ENCODE results near the gene PRH1. TPM values are rescaled to one million over a fixed set of nuclear protein-coding genes. Genes with fewer than 3 reads are reported as not detected.

Gene PRH1
- total RNA-seq, 1 donor from 2014 or later = 9.1 TPM

DNA sequence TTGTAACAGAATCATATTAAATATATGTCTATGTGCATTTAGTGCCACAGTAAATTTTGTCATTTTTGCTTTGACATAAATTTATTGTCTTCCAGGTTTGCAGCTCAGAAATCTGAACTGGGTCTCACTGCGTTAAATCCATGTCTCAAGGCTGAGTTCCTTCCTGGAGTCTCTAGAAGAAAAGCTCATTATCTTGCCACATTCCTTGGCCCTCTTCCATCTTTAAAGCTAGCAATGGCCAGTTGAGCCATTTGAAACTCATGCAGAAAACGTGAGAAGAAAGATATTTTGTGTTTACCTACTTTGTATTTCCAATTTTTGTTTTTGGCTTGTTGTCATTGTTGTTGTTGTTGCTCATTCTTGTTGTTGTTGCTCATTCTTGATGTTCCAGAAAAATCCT lies 10.7 kb downstream of the PRH1 start:
- TF ChIP-seq, protein P1, sequence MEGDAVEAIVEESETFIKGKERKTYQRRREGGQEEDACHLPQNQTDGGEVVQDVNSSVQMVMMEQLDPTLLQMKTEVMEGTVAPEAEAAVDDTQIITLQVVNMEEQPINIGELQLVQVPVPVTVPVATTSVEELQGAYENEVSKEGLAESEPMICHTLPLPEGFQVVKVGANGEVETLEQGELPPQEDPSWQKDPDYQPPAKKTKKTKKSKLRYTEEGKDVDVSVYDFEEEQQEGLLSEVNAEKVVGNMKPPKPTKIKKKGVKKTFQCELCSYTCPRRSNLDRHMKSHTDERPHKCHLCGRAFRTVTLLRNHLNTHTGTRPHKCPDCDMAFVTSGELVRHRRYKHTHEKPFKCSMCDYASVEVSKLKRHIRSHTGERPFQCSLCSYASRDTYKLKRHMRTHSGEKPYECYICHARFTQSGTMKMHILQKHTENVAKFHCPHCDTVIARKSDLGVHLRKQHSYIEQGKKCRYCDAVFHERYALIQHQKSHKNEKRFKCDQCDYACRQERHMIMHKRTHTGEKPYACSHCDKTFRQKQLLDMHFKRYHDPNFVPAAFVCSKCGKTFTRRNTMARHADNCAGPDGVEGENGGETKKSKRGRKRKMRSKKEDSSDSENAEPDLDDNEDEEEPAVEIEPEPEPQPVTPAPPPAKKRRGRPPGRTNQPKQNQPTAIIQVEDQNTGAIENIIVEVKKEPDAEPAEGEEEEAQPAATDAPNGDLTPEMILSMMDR (conservative IDR thresholded peaks at IDR 0.05; ENCODE audit: low read depth, low read length) = no peak
- DNase-seq (ENCODE audit: low read depth) = no peak
- H3K4me3 ChIP-seq (ENCODE audit: low read depth, low read length) = no peak overlapping the region

DNA sequence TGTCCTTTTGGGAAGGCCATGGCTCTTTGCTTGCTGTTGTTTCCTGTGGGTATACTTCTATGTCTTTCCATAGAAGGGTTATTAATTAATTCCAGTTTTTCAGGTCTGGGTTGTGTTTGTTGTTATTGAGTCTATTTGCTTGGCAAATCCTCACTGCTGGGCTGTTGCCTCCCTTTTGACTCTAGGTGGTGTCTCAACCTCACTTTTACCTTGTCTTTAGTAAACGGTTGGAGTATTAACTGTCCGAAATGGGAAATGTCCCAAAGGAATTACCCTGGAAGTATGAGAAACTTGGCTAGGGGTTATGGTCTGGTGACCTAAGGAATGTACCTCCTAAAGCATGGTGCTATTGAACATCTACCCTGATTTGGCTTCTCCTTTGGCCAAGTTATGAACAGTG lies 16.7 kb downstream of the PRH1 start:
- TF ChIP-seq, protein P1 (conservative IDR thresholded peaks at IDR 0.05; ENCODE audit: low read depth, low read length) = peak; percentile 80
- peak; percentile 71 for DNase-seq (ENCODE audit: low read depth)
- H3K4me3 ChIP-seq (ENCODE audit: low read depth, low read length) = no peak overlapping the region

DNA sequence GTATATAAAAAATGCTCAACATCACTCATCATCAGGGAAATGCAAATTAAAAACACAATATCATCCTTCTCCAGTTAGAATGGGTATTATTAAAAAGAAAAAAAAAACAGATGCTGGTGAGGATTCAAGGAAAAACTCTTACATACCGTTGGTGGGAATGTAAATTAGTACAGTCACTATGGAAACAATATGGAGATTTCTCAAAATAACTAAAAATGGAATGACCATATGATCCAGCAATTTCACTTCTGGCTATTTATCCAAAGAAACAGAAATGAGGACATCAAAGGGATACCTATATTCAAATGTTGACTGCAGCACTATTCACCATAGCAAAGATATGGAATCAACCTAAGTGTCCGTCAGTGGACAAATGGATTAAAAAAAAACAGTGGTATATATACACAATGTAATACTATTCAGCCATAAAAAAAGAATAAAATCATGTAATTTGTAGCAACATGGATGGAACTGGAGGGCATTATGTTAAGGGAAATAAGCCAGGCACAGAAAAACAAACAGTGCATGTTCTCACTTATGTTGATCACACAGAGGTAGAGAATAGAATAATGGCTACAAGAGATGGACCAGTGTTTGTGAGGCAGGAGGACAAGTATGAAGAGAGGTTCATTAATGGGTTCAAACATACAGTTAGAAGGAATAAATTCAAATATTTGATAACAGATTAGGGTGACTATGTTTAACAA lies 20.4 kb downstream of the PRH1 start:
- TF ChIP-seq, protein P1 (conservative IDR thresholded peaks at IDR 0.05; ENCODE audit: low read depth, low read length) = no peak
- no peak overlapping the region for H3K4me3 ChIP-seq (ENCODE audit: low read depth, low read length)
- no peak for DNase-seq (ENCODE audit: low read depth)

DNA sequence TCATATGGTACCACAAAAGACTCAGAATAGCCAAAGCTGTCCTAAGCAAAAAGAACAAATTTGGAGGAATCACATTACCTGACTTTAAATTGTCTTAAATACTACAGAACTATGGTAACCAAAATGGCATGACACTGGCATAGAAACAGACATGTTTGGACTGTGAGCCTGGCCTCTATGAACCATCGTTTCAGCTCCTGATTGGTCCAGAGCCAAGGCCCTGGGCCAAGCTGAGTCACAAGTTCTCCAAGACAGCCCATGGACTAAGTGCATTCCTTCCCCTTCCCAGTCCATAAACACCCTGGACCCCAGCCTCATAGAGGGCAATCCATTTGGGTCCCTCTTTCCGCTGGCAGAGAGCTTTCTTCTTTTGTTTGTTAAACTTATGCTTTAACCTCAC lies 22.7 kb downstream of the PRH1 start:
- no peak for DNase-seq (ENCODE audit: low read depth)
- H3K4me3 ChIP-seq (ENCODE audit: low read depth, low read length) = no peak overlapping the region
- TF ChIP-seq, protein P1 (conservative IDR thresholded peaks at IDR 0.05; ENCODE audit: low read depth, low read length) = no peak

DNA sequence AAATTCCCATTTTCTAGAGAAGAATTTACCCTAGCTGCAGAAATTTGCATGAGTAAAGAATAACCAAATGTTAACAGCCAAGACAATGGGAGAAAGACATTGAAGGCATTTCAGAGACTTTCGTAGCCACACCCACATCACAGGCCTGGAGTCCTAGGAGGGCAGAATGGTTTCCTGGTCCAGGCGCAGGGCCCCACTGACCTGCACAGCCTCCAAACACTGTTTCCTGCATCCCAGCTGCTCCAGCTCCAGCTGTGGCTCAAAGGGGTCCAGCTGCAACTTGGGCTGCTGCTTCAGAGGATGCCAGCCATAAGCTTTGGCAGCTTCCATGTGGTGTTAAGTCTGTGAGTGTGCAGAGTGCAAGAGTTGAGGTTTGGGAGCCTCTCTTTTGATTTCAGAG lies 28.2 kb downstream of the PRH1 start:
- no peak for DNase-seq (ENCODE audit: low read depth)
- no peak overlapping the region for H3K4me3 ChIP-seq (ENCODE audit: low read depth, low read length)
- TF ChIP-seq, protein P1 (conservative IDR thresholded peaks at IDR 0.05; ENCODE audit: low read depth, low read length) = no peak

DNA sequence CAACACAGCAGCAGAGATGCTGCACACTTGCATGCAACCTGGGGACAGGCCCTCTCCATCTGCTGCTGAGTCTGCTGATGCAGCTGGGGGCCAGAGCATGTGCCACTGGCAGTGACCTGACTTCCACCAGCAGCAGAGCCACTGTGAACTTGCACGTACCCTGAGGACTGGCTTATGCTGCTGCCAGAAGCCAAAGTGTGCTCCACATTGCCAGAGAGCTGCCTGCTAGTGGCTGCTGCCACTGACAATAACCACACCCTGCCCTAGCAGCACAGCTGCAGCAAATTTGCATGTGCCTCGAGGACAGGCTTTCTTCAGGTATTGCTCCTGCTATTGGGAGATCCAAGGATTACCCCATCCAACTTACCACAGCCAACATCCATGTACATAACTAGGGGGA lies 30.3 kb downstream of the PRH1 start:
- TF ChIP-seq, protein P1 (conservative IDR thresholded peaks at IDR 0.05; ENCODE audit: low read depth, low read length) = no peak
- no peak for DNase-seq (ENCODE audit: low read depth)
- H3K4me3 ChIP-seq (ENCODE audit: low read depth, low read length) = no peak overlapping the region

DNA sequence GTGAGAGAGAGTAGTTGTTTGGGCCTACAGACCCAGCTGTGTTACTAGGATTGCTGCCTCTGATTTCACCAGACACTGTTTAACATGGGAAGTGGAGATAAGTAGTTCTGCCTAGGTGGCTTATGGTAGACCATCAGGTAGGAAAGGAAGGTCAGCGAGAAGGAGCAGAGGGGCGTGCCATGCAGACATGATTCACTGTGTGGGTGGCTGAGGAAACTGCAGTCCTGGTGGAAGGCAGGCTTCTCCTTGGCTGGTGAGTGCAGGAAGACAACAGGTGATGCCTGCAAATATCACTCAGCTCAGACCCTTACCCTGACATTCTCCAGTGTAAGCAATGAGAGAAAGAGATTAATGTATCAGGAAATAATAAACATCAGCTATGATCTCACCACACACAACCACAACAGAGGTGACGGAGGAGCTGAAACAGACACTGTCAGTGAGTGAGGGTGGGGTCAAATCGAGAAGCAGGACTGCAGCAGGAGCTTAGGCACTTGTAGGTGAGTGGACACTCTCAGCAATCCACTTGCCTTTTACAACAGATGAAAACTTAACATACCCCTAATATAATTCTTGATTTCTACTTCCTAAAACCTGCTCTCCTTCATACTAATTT lies 32.7 kb downstream of the PRH1 start:
- TF ChIP-seq, protein P1 (conservative IDR thresholded peaks at IDR 0.05; ENCODE audit: low read depth, low read length) = no peak
- no peak overlapping the region for H3K4me3 ChIP-seq (ENCODE audit: low read depth, low read length)
- no peak for DNase-seq (ENCODE audit: low read depth)

Data from epithelial cell of proximal tubule (primary cell).